Fibroblast of skin of right biceps (primary cell): ENCODE data around the gene PROM2.

Experiments used
- DNase-seq: peaks from one replicate; pipeline ENCODE4 v3.0.0-alpha.2; 2013

Gene PROM2

GRCh38 chr2:95325026-95325425 lies 50.8 kb downstream of the PROM2 start:
- no peak for DNase-seq

GRCh38 chr2:95325590-95326432 lies 51.6 kb downstream of the PROM2 start:
- no peak for DNase-seq

GRCh38 chr2:95326433-95327140 lies 52.3 kb downstream of the PROM2 start:
- no peak for DNase-seq

- DNase-seq, result no peak
These were observed 53.6 kb downstream of the PROM2 start for GRCh38 chr2:95327861-95328260.

- peak; percentile 63 for DNase-seq
These were observed 54.3 kb downstream of the PROM2 start for GRCh38 chr2:95328358-95329125.

GRCh38 chr2:95329401-95329800 lies 55.2 kb downstream of the PROM2 start:
- DNase-seq, result no peak

- DNase-seq, result no peak
These were observed 55.9 kb downstream of the PROM2 start for GRCh38 chr2:95329891-95330793.

GRCh38 chr2:95330794-95331338 lies 56.6 kb downstream of the PROM2 start:
- no peak for DNase-seq

- no peak for DNase-seq
These were observed 57.4 kb downstream of the PROM2 start for GRCh38 chr2:95331606-95332005.

- no peak for DNase-seq
These were observed 57.8 kb downstream of the PROM2 start for GRCh38 chr2:95332036-95332435.

- DNase-seq, result no peak
These were observed 58.8 kb downstream of the PROM2 start for GRCh38 chr2:95333056-95333455.

GRCh38 chr2:95333888-95334338 lies 59.7 kb downstream of the PROM2 start:
- peak; percentile 91 for DNase-seq

- peak; percentile 38 for DNase-seq
These were observed 60.8 kb downstream of the PROM2 start for GRCh38 chr2:95334916-95335641.

- DNase-seq, result no peak
These were observed 62.2 kb downstream of the PROM2 start for GRCh38 chr2:95336406-95336805.

- no peak for DNase-seq
These were observed 63.6 kb downstream of the PROM2 start for GRCh38 chr2:95337829-95338228.
